Fibroblast of lung (primary cell): ENCODE results near the gene SMIM38. TPM values are rescaled to one million over a fixed set of nuclear protein-coding genes. Genes with fewer than 3 reads are reported as not detected.

Experiments used
- DNase-seq, 2 donors: peaks; one replicate each; pipeline versions ENCODE4 v3.0.0 to v3.0.0-alpha.2; 2010; ENCODE audit warnings: low read depth in 2 of 2
- H2AFZ ChIP-seq: 2 replicates; pipeline ENCODE4 v1.5.1; 2012; ENCODE audit warnings: low read length, control low read depth, inconsistent platforms
- H3K27ac ChIP-seq: 2 replicates; pipeline ENCODE4 v1.5.1; 2011; ENCODE audit warnings: low read length, control low read depth; ENCODE audit not compliant: insufficient read depth
- H3K27me3 ChIP-seq: 2 replicates; pipeline ENCODE4 v1.5.1; 2011; ENCODE audit warnings: mild to moderate bottlenecking, low read length; ENCODE audit not compliant: control insufficient read depth, insufficient read depth
- H3K36me3 ChIP-seq: 2 replicates; pipeline ENCODE4 v1.5.1; 2011; ENCODE audit warnings: low read length; ENCODE audit not compliant: control insufficient read depth, insufficient read depth
- H3K4me1 ChIP-seq: 2 replicates; pipeline ENCODE4 v1.5.1; 2011; ENCODE audit warnings: low read length; ENCODE audit not compliant: control insufficient read depth, insufficient read depth; ENCODE audit errors: extremely low read depth
- H3K4me2 ChIP-seq: 2 replicates; pipeline ENCODE4 v1.5.1; 2011; ENCODE audit warnings: low read length, control low read depth; ENCODE audit not compliant: insufficient read depth; ENCODE audit errors: extremely low read depth
- H3K4me3 ChIP-seq, 4 experiments: fragments of 200-600 bp in 1 of 4; sonication (generic) in 1 of 4; replicated peaks in 1 of 4; 2 replicates each; pipeline ENCODE4 v1.5.1; 2011 to 2016; ENCODE audit warnings: low read length in 4 of 4, low read depth in 3 of 4, mild to moderate bottlenecking in 3 of 4, control low read depth in 2 of 4, inconsistent platforms in 1 of 4, mixed read lengths in 1 of 4; ENCODE audit not compliant: insufficient read depth in 1 of 4; ENCODE audit errors: control extremely low read depth in 1 of 4
- H3K79me2 ChIP-seq: 2 replicates; pipeline ENCODE4 v1.5.1; 2012; ENCODE audit warnings: mild to moderate bottlenecking, low read length, inconsistent platforms; ENCODE audit not compliant: control insufficient read depth, insufficient read depth
- H3K9ac ChIP-seq: 2 replicates; pipeline ENCODE4 v1.5.1; 2011; ENCODE audit warnings: mild to moderate bottlenecking, low read length, control low read depth; ENCODE audit not compliant: insufficient read depth
- H3K9me3 ChIP-seq: 2 replicates; pipeline ENCODE4 v1.5.1; 2012; ENCODE audit warnings: low read depth, low read length; ENCODE audit not compliant: control insufficient read depth, insufficient read depth
- H4K20me1 ChIP-seq: 2 replicates; pipeline ENCODE4 v1.5.1; 2011; ENCODE audit warnings: low read length; ENCODE audit not compliant: control insufficient read depth, insufficient read depth; ENCODE audit errors: extremely low read depth
- CTCF ChIP-seq, 2 donors: IDR thresholded peaks in 1 of 2; conservative IDR thresholded peaks in 1 of 2; 1 replicate in 1 of 2; 2 replicates in 1 of 2; pipeline ENCODE4 v1.5.1; 2011 to 2012; ENCODE audit warnings: low read length in 2 of 2, control low read depth in 1 of 2, inconsistent platforms in 1 of 2, low read depth in 1 of 2, mild to moderate bottlenecking in 1 of 2
- EZH2 ChIP-seq: IDR thresholded peaks from 2 replicates; pipeline ENCODE4 v1.5.1; 2012; ENCODE audit warnings: low read length, control low read depth, mild to moderate bottlenecking; ENCODE audit errors: missing control alignments
- polyA plus RNA-seq, 2 donors: library from polyadenylated mRNA; depleted of rRNA in 1 of 2; stranded (reverse) in 1 of 2; unstranded in 1 of 2; fragments of >200 nt; gene quantifications; 2 replicates each; pipeline ENCODE4 v1.2.1, GENCODE V29; 2011 to 2012; ENCODE audit warnings: missing spikeins in 1 of 2
- total RNA-seq: library from RNA; depleted of rRNA; stranded (reverse); fragments of >200 nt; gene quantifications from 2 replicates; pipeline ENCODE4 v1.2.1, GENCODE V29; 2014

Gene SMIM38
- total and polyA plus RNA-seq, 2 donors (not counting 1 experiment from before 2014, with no cell fraction given), result 0.06 to 0.33 TPM

- H3K27ac ChIP-seq, result no peak overlapping the region
- no peak overlapping the region for H3K4me2 ChIP-seq
- H3K4me1 ChIP-seq, result no peaks in the 10 kb centered on the region
- no peaks in the 10 kb centered on the region for H3K36me3 ChIP-seq
- no peaks in the 10 kb centered on the region for H3K9me3 ChIP-seq
- H4K20me1 ChIP-seq, result no peaks in the 10 kb centered on the region
- no peaks in the 10 kb centered on the region for H3K27me3 ChIP-seq
- H2AFZ ChIP-seq, result no peak overlapping the region
- DNase-seq, result no peak
- no peaks in the 10 kb centered on the region for H3K79me2 ChIP-seq
- no peak overlapping the region for H3K9ac ChIP-seq
- no peak for TF ChIP-seq EZH2
- TF ChIP-seq CTCF (conservative IDR thresholded peaks at IDR 0.05 in 1 of 2, IDR thresholded peaks at IDR 0.05 in 1 of 2; ENCODE audit: low read depth in 1 of 2, low read length in 2 of 2), result no peak
- H3K4me3 ChIP-seq, result no peak overlapping the region
Observed at GRCh38 chr11:69114811-69115523, 40.8 kb upstream of the SMIM38 start.

GRCh38 chr11:69115586-69116560, 39.9 kb upstream of the SMIM38 start:
- TF ChIP-seq EZH2 (no peak), CTCF (conservative IDR thresholded peaks at IDR 0.05 in 1 of 2, IDR thresholded peaks at IDR 0.05 in 1 of 2; ENCODE audit: low read depth in 1 of 2, low read length in 2 of 2) (no peak)
- Histone ChIP-seq H3K4me3 (no peak overlapping the region), H3K36me3 (no peaks in the 10 kb centered on the region), H3K9me3 (no peaks in the 10 kb centered on the region), H4K20me1 (no peaks in the 10 kb centered on the region), H3K79me2 (no peaks in the 10 kb centered on the region), H3K4me2 (no peak overlapping the region), H2AFZ (no peak overlapping the region), H3K27ac (no peak overlapping the region), H3K4me1 (no peaks in the 10 kb centered on the region), H3K27me3 (no peaks in the 10 kb centered on the region), H3K9ac (no peak overlapping the region)
- DNase-seq, result peak; percentile 33 to 34

GRCh38 chr11:69116671-69117070, 39.1 kb upstream of the SMIM38 start:
- Histone ChIP-seq H3K4me1 (no peaks in the 10 kb centered on the region), H3K27me3 (no peaks in the 10 kb centered on the region), H3K79me2 (no peaks in the 10 kb centered on the region), H3K9ac (no peak overlapping the region), H3K36me3 (no peaks in the 10 kb centered on the region), H3K4me3 (no peak overlapping the region), H3K27ac (no peak overlapping the region), H3K9me3 (no peaks in the 10 kb centered on the region), H2AFZ (no peak overlapping the region), H3K4me2 (no peak overlapping the region), H4K20me1 (no peaks in the 10 kb centered on the region)
- TF ChIP-seq CTCF (conservative IDR thresholded peaks at IDR 0.05 in 1 of 2, IDR thresholded peaks at IDR 0.05 in 1 of 2; ENCODE audit: low read depth in 1 of 2, low read length in 2 of 2) (no peak), EZH2 (no peak)
- DNase-seq, result no peak
